Activated CD4-positive, alpha-beta T cell treated with anti-CD3 and anti-CD28 coated beads, Interleukin-2, amount 50 U/mL, for 4 hours (primary cell): ENCODE results near the gene KAZN.

ENCODE experiments used
- DNase-seq, 2 experiments: peaks; one replicate each; pipeline ENCODE4 v3.0.0-alpha.2; 2020

KAZN gene

GRCh38 chr1:14897997-14898645, 299.6 kb downstream of the KAZN start:
- no peak for DNase-seq

- DNase-seq: no peak
These were observed 301.2 kb downstream of the KAZN start for GRCh38 chr1:14899686-14900085.

GRCh38 chr1:14901371-14901954, 303.0 kb downstream of the KAZN start:
- no peak for DNase-seq

GRCh38 chr1:14903922-14904321, 305.4 kb downstream of the KAZN start:
- no peak for DNase-seq

- DNase-seq: no peak
These were observed 308.2 kb downstream of the KAZN start for GRCh38 chr1:14906665-14907064.

- DNase-seq: no peak
These were observed 308.9 kb downstream of the KAZN start for GRCh38 chr1:14907416-14907815.

GRCh38 chr1:14909273-14909672, 310.8 kb downstream of the KAZN start:
- DNase-seq: no peak

- no peak for DNase-seq
These were observed 311.5 kb downstream of the KAZN start for GRCh38 chr1:14909920-14910460.

- DNase-seq: no peak
These were observed 312.7 kb downstream of the KAZN start for GRCh38 chr1:14910984-14911721.

GRCh38 chr1:14912839-14913481, 314.5 kb downstream of the KAZN start:
- no peak for DNase-seq

GRCh38 chr1:14913482-14914177, 315.1 kb downstream of the KAZN start:
- DNase-seq: no peak

GRCh38 chr1:14914351-14914988, 316.0 kb downstream of the KAZN start:
- DNase-seq: no peak

GRCh38 chr1:14915356-14916054, 317.0 kb downstream of the KAZN start:
- DNase-seq: no peak

- no peak for DNase-seq
These were observed 320.8 kb downstream of the KAZN start for GRCh38 chr1:14919289-14919688.

GRCh38 chr1:14919751-14920150, 321.3 kb downstream of the KAZN start:
- DNase-seq: no peak

- DNase-seq: no peak
These were observed 322.6 kb downstream of the KAZN start for GRCh38 chr1:14921057-14921456.

- DNase-seq: no peak
These were observed 324.6 kb downstream of the KAZN start for GRCh38 chr1:14922942-14923726.

- no peak for DNase-seq
These were observed 325.4 kb downstream of the KAZN start for GRCh38 chr1:14923727-14924452.

GRCh38 chr1:14924455-14925331, 326.2 kb downstream of the KAZN start:
- no peak for DNase-seq
